Stimulated activated CD4-positive, alpha-beta T cell treated with anti-CD3 and anti-CD28 coated beads, Interleukin-15, amount 100 ng/mL, for 1 hour (primary cell): ENCODE results near the gene FAM216B.

ENCODE experiments used
- DNase-seq, 2 donors: peaks; one replicate each; pipeline ENCODE4 v3.0.0-alpha.2; 2020; ENCODE audit warnings: low read depth in 1 of 2, low spot score in 1 of 2

The FAM216B gene

DNA sequence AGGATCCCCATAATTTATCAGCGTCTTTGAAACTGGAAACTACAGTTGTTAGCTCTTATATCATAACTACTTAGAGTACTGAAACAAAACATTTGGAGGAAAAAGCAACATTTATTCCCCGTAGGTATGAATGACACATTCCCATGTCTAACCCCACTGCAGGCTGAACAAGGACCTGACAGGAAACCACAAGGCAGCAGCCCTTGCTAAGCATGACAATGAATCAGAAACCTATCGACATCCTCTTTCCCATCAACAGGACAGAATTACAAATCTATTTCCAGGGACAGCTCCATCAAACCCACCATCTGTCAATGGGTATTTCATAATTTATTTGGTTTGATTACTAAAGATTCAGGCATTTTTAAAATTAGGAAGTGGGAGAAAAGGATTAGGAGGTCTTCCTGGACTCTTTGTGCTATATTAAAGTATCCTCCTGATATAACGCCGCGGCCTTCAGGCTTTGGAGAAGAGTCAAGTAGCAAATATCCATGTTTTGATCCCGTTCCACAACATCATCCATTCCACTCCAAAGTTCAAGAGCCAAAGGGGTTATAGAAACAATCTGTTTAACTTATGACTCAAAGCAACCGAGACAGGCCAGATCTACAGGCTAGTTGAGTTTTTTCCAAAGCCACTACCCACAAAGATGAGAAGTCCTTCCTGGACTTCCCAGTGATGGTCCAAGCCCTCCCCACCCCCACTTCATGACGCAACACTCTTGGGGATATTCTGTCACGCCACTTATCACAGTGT is 51.1 kb downstream of the FAM216B start:
- DNase-seq = no peak

DNA sequence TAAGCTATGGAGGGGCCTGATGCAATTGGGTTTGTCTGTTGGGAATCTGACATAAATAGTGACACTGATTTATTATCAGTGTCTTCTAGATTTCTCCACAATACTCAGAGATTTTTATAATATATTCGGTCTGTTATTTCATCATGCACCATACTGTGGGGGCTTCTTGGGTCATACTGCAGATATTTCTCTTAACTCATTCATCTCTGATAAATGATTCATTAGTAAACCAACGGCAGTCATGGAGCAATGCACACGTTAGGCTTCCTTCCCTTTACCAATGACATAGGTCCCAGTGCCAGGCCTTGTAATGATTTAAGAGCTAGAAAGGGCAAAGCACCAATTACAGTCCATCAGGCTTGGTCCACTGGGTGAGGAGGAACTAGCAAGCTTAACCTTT is 53.6 kb downstream of the FAM216B start:
- DNase-seq = no peak

- no peak for DNase-seq
Measured at GRCh38 chr13:42836930-42837690, 55.7 kb downstream of the FAM216B start.
